DMS53 treated with DMSO at 0.1 percent for 48 hours (cell line): ENCODE results near the gene LETM1.

Source experiments
- DNase-seq: peaks from one replicate; lab custom pipeline; 2025; ENCODE audit not compliant: unreplicated experiment; lab: John Stamatoyannopoulos, UW

Gene LETM1

DNA sequence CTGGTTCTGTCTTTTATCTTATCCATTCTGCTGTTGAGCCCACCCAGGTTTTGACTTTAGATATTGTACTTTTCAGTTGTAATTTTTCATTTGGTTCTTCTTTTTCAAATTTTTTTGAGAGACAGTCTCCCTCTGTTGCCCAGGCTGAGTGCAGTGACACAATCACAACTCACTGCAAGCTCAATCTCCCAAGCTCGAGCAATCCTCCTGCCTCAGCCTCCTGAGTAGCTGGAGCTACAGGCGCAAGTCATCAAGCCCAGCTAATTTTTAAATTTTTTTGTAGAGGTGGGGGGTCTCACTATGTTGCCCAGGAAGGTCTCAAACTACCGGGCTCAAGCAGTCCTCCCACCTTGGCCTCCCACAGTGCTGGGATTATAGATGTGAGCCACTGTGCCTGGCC is 25.7 kb downstream of the LETM1 start:
- DNase-seq = no peak

DNA sequence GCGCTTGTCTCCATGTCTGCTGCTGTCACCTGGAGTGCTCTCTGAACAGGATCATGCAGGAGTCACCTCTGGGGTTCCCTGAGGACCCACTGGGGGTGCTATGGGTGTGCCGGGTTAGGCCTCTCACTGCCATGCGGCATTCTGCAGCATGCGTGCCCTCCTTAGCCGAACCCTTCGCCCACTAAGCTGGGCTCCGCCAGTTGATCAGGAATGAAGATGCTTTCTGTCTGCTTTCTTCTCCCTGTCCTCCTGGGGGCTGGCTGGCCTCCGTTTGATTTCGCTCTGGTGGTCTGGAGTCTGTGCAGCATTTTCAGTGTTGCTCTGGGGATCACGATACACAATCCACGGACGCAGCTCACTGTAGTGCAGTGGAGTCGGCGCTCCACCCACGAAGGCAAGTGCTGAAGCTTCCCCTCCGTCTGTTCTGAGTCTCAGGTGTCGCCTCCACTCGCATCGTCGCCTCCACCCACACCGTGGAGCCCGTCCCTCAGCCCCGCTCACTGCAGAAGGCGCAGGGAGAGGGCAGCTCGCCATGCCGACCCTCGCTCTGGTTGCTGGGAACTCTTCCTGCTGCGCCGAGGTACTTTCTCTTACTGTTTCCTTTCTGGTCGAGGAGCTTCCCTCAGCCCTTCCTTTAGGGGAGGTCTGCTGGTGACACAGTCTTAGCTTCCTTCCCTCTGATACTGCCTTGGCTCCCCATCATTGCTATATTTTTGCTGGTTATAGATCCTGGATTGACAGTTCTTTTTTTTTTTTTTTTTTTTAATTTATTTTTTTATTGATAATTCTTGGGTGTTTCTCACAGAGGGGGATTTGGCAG is 29.2 kb downstream of the LETM1 start:
- no peak for DNase-seq

DNA sequence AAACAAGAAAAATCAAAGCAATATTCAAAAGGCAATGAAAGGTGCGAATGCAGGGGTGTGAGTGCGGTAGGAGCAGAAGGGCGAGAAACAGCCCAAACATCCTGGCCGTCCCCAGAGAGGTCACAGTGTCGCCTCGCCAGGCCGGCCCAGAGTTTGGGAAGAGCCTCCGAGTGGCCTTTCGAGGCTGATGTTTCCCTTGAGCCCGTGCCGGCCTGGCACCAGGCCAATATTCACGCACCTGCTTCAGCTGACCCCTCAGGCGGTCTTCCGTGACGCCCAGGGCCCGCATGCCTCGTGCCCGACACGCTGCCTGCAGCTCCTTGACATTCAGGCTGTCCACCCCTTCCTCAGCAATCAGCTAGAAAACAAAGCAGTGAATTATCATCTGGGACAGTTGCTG is 30.6 kb downstream of the LETM1 start:
- no peak for DNase-seq

DNA sequence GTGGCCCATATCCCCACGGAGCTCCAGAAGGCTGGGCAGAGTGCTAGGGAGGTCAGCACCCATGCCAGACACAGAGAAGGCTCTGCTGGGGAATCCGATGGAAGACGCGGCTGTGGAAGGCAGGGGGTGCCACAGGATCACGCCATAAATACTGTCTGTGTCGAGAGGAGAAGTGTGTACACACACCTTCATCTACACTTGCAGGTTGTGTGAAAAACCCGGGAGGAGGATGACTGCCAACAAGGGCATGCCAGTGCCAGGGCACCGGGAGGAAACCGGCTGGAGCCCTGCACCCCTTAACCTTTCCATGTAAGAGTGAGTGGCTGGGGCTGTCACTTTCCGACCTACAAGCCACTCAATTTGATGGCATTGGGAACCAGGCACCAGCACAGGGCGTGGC is 31.2 kb downstream of the LETM1 start:
- no peak for DNase-seq

DNA sequence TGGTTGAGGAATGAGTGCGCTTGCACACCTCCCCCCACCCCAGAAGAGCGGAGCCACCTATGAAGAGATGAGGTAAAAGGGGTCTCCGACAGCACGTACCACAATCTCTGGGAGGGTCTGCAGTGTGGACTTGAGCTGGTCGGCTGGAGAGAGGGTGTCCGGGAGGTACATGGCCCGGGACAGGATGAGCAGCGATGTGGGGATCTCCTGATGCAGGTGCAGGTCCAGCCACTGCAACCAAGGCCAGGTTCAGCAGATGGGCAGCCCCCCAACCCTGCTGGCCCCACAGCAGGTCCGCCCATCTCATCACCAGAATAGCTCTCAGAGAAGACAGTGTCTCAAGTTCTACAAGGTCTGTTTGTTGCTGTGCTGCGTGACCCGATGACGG is 32.4 kb downstream of the LETM1 start:
- DNase-seq = no peak

DNA sequence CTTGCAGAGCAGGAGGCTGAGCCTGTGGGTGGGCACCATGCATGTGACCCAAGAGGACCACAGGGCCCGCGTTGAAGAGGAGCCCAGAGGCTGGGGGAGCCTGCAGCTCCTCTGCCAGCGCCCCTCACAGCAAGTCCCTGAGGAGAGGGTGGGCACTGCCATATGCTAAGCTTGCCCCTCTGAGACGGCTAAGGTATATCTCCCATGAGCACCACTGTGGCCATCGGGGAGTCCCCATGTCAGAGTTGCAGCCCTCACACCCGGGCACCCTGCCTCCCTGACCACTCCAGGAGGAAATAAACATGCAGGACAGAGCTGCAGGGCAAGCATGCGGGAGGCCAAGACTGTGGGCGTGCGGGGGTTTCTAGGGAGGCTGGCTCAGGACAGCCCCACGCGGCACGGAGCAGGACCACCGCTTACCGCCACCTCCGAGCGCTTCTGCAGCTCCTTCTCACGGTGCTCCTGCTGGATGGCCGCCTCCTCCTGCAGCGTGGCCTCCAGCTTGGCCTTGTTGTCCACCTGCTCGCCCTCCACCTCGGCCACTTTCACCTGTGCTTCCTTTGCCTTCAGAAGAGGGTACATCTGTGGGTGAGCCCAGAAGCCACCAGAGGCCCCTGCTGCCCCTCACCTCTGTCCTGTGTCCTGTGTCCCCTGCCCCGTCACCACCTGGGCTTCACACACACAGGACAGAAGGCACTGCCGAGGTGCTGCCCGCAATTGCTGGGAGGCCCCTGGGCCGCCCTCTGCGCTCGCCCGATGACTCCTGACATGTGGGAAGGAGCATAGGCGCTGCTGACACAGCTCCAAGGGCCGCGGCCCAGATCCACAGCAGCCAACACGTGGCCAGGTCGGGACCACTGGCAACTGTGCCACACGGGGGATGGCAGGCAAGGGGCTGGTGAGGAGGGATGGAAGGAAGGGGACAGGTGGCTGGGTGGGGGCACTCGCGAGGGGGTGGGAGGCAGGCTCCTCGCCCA is 33.1 kb downstream of the LETM1 start:
- no peak for DNase-seq

DNA sequence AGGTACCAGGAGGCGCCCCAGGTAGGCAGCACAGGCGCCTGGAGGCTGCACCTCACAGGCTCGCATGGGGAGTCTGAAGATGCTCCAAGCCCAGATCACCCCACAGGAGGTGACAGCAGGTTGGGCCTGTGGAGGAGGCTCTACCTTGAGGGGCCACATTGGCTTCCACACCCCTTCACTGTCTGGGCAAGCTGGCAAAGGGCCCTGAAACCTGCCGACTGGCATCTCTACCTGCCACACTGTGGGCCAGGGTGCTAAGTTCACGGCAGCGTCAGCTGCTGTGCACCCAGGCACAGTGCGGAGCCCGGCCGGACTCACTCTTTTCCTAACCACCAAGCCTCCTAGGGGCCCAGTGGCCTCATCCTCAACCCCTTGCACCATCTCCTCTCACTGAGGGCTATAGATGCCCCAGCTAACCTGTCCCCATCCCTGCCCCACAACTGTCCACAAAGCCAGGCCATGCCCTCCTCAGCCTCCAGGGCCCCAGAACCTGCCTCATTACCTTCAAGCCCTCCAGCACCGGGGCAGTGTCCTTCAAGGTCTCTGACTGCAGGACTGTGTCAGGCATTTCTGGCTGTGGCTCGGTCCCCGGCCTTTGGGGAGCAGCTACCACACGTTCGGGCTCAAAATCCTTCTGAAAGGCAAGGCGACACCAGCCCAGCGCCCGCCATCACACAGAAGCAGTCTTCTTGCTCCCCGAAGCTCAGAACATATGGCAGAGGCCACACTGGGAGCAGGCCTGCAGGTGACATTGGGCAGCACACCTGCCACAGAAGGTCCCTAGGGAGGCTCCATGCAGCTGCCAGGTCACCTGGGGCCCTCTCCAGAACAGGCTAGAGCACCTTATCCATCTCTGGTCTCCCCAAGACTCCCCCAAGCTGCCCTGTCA is 34.0 kb downstream of the LETM1 start:
- no peak for DNase-seq

DNA sequence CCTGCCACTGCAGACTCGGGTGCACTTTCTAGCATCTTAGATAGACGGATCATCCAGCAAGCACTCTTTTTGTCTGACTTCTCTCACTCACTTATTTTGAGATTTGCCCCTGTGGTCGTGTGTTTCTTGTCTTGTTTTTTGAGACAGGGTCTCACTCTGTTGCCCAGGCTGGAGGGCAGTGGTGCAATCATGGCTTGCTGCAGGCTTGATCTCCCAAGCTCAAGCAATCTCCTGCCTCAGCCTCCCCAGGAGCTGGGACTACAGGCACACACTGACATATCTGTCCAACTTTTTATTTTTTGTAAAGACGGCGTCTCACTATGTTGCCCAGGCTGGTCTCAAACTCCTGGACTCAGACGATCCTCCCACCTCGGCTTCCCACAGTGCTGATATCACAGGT is 36.1 kb downstream of the LETM1 start:
- DNase-seq = no peak

DNA sequence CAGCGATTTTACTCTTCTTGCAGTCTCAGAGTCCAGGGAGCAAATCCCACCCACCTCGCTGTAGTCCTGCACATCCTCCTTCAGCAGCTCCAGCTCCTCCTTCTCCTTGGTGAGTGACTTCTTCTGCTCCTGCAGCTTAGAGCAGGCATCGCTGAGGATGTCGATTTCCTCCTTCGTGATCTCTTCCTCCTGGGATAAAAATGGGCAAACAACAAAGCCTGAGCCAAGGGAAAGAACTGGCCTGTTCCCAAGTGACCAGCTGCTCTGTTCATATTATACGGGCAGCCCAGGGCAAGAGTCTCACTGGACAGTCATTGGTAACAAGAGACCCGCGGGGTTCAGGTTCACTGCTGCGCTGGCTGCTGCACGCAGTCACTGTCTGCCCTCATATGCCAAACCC is 36.7 kb downstream of the LETM1 start:
- no peak for DNase-seq

DNA sequence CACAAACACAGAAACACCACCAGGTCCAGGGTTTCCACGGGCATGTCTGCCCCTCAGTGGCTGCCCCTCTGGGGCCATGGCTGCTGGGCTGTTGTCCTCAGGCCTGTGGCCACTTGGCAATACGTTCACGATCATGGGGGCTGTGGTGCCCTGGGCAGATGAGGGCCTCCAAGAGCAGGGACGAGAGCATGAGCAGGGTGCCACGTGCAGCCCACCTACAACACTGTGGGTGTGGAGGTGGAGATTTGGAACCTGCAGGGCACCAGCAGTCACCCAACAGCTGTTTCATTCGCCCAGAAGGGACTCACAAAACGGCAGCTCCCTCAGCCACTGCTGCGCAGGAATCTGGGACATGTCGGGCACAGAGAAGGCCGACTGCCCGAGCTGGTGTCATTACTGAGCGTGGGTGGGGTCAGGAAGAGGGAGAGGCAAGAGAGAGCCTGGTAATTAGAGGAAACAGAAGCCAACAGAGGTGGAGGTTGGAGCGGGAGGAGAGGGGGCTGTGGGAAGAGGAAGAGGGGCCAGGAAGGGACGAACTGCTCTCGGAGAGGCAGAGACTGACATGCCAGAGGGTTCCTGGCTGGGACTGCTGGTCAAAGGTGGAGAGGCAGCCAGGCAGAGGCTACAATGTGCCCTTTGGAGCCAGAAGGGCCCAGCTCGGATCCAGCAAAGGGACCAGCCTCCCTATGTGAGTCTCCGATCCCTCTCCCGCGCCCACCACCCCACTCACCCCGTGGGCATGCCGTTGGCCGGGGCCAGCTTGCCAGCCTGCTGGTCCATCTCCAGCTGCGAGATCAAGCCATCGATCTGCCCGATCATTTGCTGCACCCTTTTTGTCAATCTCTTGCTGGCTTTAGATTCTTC is 39.7 kb downstream of the LETM1 start:
- DNase-seq = no peak

DNA sequence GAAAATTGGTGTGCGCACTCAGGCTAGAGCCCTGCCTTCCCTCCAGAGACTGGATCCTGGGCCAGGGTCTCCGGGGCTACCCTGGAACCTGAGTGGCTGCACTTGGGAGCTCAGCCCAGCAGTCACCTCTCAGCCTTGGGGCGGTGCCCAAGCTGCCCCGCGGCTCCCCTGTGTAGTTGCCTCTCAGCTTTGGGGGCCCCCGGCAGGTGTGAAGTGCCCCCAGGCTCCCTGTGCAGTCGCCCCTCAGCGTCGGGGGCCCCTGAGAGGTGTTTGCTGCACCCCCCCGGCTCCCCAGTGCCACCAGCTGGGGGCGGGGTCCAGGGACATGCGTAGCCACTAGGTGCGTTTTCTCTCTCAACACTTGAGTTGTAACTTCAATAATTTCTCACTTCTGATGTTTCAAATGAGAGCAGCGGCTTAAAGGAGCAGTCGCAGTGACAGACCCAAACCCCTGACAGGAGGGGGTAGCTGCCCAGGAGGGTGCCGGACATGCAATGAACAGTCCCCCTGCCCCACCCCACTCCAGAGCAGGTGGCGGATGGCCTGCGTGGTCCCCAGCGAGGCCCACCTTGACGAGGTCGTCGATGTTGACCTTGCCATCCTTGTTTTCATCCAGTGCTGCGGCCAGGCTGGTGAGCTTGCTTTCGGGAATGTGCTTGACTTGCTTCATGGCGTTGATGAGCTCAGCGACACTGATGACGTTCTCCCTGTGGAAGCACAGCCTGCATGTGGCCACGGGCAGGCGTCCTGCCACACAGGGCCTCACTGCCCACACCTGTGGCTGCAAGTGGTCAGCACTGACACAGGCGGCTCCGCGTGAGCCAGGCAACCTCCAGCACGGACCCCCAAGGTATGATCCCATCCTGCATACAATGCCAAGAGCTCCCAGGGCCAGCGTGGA is 40.6 kb downstream of the LETM1 start:
- DNase-seq = no peak

DNA sequence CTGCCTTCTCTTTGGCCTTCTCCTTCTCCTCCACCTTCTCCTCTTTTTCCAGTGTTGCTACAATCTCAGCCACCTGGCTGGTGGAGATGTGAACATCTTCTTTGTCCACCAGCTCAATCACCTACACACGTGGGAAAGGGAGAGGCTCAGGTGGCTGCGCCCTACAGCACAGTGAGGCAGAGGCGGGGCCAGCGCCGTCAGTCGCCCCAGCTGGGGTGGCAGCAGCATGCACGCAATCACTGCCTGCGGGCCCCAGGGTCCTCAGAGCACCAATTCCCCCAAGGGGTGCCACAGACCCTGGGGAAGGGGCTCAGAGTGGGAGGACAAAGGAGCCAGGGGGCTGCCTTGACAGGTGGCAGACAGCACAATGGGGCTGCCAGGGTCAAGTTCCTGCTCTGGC is 41.5 kb downstream of the LETM1 start:
- DNase-seq = no peak

DNA sequence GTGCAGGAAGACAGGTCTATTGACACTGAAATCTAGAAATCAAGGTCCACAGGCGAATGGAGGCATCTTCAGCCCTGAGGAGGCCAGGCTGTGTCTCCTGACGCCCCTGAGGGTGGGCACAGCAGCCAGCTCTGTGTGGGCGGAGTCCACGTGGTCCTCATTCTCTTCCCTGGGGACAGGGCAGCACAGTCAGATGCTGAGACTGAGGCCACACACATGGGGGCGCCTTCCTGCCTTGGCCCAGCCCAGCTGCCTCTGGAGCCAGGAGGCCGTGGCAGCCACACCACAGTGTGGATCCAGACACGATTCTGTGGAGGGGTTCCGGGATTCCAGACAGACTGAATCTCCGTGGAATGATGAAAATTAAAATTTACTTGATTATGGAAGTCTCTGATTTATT is 42.0 kb downstream of the LETM1 start:
- DNase-seq = no peak

DNA sequence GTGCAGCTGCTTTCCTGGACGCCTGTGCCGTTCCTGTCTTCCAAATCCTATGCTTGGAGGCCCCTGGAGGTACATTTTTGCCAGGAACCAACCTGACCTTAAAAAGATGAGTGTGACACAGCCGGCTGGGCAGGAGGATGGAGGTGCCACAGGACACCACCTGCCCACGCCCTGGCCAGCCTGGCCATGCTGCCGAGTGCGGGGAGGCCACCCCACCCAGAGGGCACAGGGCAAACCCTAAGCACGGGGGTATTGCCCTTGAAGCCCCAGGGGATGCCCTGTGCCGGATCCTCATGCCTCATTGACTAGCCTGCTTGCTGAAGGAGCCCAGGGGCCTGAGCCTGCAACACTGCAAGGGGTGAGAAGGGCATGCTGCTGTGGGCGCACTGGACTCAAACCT is 42.7 kb downstream of the LETM1 start:
- DNase-seq = no peak

DNA sequence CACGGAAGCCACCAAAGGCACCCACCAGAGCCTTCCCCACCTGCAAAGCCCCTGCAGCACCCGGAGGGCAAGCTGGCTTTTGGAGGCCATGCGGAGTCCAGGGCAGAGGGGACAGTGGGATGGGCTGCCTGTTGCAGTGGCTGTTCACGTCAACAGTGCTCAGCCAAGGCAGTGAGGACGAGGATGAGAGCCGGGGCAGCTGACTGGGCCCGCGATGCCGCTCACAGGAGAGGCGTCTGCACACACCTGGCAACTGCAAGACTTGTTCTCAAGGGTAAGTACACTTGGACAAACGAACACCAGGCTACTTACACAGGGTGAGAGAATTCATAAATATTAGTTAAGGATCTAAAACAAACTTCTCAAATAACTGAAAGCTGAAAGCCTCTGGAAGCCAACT is 43.2 kb downstream of the LETM1 start:
- DNase-seq = no peak

DNA sequence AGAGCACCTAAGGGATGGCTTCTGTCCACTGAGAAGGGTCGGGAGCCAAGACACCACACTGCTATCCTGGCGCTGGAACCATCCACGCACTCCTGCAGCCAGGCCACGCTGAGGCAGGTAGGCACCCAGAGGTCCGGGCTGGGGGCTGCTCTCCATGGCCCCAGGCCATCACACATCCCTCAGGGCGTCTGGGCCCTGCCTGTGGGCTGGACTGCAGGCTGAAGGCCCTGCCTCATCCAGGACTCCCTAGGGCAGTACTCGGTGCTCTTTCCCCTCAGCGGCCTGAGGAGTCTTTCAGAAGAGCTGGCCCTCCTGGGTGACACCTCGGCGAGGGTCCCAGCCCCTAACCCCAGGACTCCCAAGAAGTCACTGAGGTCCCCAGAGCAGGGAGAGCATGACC is 45.2 kb downstream of the LETM1 start:
- no peak for DNase-seq

DNA sequence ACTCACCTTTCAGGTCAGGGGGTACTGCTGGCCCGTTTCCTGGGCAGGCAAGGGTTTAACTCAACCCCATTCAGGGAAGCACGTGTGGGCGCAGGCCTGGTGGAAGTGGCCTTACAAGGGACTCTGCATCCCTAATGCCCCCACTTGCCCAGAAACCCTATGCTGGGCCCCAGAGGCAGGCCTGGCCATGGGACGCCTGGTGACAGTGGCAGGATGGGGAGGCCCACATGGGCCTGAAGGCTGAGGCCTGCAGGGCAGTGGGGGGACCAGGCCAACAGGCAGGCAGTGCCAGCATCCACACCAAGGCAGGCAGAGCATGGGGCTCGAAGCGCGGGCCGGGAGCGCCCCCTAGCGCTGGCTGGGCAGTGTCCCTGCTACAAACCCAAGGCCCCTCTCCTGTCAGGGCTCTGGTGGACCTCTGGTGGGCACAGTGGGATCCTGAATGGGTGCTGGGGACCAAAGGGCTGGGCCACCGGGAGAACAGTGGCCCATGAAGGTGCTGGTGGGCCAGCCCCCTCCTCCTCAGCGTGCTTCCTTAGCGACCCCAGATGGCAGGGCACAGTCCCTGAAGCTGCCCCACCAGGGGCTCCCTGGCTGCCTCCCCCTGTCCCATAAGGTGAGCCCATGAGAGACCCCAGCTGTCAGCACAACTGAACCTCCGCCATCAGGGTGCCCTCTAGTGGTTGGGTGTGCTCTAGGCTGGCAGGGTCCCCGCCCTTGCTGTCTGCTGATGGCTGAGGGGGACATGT is 46.0 kb downstream of the LETM1 start:
- DNase-seq = peak; percentile 68
